Activated T-helper 1 cell treated with anti-CD3 and anti-CD28 coated beads, Interleukin-2, amount 50 U/mL, for 16 hours (primary cell): ENCODE data around the gene KRCC1.
"Not testable (repeated sequence)": the region's sequence is repeated elsewhere in the genome, so short reads cannot be mapped to it uniquely, and the experiment has no call there.

Source experiments
- DNase-seq, 2 donors: peaks; one replicate each; pipeline ENCODE4 v3.0.0-alpha.2; 2020; ENCODE audit warnings: low read depth in 1 of 2, low spot score in 1 of 2

Gene KRCC1

DNA sequence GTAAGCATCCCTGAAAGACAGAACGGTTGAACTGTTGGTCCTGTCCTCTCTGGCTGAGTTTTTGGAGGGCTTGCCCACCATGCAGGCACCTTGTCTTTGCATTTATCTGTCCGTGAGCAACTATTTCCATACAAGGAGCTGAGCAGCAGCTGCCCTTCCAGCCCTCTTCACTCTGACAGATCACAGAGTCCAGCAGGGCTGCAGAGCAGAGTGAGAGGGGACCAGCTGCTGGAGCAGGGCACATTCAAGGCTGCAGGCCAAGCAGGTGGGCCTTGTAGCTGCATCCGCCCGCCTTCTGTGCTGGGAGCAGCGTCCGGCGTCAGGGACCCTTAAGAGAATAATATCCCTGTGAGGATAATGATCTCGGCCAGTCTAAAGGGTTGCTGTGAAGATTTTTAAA, 21.5 kb upstream of the KRCC1 start:
- DNase-seq: no peak

DNA sequence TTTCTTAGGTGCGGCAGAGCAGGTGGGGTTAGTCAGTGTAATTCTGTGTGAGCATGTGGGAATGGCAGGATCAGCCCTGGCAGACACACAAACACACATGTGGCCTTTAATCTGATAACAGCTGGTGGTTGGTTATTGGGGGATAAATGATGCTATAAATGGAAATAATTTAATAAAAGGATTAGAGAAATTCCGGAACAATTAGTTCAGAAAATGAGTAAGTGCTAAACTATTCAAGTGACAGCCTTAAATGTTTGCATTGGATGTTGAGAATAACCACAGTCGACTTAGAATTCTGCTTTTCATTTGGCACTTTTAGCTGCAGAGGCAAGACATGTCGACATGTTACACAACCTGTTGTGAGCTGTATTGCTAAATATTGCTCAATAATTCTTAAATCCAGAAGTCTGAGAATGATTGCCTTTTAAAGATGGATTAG, 19.3 kb upstream of the KRCC1 start:
- no peak for DNase-seq

DNA sequence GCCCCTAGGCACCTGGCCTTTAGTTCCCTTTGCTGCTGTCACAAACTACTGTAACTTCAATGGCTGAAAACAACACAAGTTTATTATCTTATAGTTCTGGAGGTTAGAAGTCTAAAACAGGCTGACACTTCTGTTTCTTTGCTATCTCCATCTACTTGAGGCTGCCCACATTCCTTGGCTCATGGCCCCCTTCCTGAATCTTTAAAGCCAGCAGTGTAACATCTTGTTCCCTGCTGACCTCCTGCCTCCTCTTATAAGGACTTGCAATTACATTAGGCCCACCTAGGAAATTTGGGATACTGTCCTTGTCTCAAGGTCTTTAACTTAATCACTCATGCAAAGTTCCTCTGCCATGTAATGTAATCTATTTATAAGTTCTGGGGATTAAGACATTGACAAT, 18.6 kb upstream of the KRCC1 start:
- DNase-seq: no peak

DNA sequence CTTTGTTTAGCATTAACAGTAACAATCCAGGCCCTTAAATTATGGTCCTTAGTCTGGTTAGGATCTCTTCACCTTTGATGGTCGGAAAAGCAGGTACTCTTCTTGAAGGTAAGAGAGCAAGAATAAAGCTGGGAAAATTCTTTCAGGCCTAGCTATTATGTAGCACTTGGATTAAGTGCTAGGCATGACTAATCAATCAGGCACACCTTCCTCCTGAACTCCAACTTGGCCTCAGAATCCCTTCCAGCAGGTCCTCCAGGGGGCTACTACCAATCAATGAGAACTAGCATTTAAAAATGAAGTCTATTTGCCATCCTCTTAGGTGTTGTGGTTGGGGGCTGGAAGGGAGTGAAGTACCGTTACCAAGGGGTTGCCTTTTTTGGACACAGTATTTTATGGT, 15.8 kb upstream of the KRCC1 start:
- no peak for DNase-seq

DNA sequence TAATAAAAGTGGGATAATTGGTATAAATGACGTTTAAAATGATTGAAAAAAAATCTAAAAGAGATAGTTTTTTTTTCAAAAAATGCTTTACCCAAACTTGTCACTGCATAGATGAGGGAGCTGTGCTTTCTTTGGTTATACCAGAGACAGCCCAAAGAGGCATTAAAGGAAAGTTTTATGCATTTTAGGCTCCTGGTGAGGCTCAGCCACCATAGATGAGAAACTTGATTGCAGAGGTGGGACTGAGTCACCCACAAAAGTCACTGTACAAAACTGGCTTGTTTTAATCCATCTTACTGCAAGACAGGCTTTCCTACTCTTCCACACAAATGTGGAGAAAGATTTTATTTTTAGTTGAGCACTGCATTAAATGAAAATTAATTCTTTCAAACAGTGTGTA, 14.5 kb upstream of the KRCC1 start:
- DNase-seq: no peak

DNA sequence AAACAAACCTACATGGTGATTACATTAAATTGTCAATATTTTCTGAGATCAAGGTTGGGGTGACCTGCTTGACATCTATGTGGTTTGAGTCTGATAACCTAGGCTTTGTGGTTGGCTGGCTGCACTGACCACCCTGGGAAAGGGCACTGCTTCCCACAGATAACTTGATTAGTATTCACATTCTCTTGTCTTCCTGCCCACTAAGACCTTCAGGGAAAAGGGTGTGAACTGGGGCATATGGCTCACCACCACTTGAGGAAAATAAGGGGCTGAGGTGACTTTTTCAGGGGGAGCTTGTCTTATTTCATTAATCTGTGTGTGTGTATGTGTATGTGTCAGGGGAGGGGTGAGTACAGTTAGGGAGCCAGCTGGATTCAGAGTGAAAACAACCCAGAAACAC, 13.5 kb upstream of the KRCC1 start:
- no peak for DNase-seq

DNA sequence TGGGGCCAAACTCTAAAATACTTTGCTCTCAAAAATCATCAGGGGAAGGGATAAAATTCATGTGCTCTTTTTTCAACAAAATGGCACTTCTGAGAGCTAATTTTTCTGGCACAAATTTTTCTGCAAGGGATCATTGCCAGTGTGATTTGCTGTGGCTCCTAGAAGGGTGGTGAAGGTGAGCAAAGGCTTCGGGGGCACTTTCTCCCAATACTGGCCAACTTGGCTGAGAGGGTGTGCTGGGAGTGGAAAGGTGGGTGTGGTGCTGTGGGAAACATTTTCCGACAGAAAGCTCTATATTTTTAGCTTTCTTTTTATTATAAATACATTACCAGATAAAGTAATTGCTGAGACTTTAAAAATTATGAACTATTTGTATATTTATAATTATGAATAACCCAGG, 12.5 kb upstream of the KRCC1 start:
- DNase-seq: no peak

DNA sequence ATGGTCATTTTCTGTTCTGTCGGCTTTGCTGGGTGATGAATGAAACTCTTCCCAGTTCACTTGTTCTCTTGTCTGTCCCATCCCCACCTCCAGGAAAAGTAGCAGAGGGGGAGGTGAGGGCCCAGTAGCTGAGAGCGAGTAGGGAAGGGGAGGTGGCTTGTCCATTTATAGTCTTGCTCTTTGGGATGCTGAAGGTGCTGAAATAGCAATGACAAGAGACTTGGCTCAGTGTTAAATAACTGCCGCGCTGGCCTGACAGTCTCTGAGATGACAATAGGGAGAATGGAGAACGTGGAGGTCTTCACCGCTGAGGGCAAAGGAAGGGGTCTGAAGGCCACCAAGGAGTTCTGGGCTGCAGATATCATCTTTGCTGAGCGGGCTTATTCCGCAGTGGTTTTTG, 12.0 kb upstream of the KRCC1 start, which contains the start of gene SMYD1:
SMYD1 (plus strand) TSS at position 228 of the 400 bp plus-strand sequence; CDS start at position 268, 40 bp downstream.
- no peak for DNase-seq

DNA sequence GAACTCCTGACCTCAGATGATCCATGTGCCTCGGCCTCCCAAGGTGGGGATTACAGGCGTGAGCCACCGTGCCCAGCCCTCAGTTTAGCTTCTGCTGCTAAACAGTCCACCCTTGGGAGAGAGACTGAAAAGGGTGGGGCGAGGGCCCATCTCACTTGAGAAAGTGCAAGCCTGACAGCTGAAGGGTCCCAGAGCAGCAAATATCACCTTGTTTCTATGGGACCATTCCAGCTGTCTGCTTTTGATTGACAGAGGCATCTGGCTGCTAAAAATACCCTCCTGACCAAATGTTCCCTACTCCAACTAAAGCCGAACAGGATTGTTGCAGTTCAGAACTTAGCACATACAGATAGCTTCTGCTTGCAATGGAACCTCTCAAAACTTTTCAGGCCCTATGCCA, 11.6 kb upstream of the KRCC1 start:
- no peak for DNase-seq

DNA sequence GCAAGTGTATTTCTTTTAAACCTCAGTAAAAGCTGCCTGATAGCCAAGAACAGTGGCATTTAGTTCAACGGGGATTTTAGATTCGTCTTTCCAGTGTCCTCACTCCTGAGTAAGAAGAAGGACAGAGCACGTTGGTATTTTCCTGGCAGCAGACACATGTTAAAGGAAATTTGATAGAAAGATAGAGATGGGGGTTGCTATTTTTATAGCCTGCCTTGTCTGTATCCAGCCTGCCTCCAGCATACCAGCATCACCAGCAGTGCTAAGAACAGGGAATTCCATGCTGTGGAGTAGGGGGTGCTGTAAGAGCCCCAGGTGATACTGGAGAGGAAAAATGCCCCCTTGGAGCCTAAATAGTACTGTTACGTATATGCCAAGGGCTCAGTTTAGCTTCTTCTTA, 11.0 kb upstream of the KRCC1 start:
- DNase-seq: no peak

DNA sequence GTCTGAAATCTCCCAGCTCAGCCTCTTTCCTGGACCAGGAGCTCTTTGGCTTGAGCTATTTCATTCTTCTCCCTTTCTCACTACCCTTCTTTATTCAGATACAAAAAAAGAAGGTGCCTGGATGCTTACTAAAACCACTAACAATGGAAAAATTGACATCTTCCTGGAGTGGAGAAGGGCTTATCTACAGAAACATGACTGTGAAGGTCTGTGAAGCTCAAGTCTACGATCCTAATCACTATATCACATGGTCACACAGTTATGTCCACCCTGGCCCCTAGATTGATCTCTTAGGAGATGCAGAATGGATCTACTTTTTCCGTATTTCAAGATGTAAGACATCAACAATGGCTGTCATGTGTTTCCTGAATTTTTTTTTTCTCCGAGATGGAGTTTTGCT, 5.7 kb upstream of the KRCC1 start:
- no peak for DNase-seq

DNA sequence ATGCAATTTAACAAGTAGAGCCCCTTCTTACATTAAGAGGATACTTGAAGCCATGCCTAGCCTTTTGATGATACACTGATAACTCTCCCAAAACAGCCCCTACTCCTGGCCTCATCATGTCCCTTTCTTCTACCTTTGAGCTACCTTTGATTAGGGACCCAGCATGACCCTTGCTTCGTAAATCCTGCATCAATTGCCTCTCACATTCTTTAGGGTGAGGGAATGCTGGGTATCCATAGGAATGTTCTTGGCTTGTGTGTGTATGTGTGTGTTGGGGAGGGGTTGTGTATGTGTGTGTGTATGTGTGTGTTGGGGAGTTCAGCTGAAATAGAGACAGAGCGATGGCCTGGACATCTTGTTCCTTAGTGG, 5.3 kb upstream of the KRCC1 start:
- no peak for DNase-seq

DNA sequence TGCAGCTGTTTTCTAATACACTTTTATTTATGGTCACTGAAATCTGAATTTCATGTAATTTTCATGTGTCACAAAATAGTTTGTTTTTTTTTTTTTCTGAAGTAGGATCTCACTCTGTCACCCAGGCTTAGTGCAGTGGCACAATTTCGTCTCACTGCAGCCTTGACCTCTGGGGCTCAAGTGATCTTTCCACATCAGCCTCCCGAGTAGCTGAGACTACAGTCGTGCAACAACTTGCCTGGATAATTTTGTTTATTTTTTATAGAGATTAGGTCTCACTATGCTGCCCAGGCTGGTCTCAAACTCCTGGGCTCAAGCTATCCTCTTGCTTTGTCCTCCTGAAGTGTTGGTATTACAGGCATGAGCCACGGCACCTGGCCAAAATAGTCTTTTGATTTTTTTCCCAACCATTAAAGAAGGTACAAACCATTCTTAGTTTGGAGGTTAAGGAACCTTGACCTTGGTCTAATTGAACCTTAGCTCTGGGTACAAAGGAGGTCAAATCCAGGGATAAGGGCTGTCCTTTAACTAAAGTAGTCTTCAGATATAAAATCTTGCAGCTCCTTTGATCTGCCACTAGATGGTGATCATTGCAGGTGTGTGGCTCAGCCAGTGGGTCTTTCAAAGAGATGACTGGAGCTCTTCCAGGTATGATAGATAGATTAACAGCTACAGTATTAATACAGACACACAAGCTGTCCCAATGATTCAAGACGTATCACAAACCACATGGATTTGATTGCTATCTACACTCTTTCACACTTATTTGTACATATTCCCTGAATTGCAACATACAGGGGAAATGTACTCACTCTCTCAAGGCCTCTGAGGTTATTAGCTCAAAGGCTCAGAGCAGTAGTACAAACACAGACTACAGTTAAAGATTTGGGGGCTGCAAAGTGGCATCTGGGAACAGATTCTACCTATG, 4.7 kb upstream of the KRCC1 start:
- no peak for DNase-seq

DNA sequence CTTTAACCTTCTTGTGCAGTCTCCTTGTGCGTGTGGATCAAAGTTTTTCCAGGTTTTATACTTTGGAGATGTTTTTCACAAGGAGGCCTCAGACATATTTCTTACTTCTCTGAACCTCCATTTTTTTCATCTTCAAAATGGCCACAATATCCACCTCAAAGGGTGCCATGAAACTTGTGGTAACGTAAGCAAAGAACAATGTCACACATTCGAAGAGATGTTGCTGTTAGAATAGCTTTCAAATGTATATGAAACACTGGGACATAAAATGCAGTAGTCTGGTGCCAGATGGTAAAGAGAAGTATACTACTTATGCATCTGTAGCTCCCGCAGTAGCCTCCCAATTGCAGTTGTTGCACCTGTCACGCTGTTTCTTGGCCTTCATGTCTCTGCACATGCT, 2.6 kb upstream of the KRCC1 start:
- no peak for DNase-seq

DNA sequence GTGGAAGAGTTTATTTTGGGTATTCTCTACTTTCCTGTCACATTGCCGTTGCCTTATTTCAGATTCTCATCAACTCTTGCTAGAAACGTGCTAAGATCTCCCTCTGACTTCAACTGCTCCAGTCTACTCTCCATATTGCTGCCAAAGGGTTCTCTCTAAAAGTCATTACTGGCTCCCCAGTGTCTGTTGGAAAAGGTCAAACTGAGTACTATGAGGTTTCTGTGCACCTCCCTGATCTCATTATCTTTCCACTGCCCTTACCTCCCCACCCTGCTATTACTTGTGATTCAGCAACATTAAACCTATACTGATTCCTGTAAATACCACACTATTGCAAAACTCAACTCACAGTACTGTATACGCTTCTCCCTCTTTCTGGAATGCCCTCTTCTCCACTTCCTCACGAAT, 1.9 kb upstream of the KRCC1 start:
- DNase-seq: no peak

DNA sequence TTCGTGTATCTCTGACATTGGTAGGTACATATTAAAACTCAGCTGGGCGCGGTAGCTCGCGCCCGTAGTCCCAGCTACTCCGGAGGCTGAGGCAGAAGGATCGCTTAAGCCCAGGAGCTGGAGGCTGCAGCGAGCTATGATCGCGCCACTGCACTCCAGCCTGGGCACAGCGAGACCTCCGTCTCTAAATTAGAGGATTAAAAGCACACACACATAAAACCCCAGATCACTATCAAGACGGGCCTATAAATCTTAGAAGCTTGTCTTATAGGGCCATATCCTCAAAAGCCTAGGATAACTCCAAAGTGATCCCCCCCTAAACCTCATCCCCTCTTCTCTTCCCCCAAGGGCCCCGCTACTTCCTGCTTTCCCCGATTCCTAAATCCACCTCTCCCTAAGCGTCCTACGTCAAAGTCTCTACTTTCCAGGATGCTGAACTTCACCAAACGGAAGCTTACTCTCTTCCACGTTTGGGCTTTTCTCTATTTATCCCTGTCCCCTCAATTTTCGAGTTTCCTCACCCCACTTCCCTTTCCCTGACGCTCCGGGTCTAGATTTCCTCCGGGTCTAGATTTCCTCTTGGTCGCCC, 707 bp downstream of the KRCC1 start:
- no peak for DNase-seq

DNA sequence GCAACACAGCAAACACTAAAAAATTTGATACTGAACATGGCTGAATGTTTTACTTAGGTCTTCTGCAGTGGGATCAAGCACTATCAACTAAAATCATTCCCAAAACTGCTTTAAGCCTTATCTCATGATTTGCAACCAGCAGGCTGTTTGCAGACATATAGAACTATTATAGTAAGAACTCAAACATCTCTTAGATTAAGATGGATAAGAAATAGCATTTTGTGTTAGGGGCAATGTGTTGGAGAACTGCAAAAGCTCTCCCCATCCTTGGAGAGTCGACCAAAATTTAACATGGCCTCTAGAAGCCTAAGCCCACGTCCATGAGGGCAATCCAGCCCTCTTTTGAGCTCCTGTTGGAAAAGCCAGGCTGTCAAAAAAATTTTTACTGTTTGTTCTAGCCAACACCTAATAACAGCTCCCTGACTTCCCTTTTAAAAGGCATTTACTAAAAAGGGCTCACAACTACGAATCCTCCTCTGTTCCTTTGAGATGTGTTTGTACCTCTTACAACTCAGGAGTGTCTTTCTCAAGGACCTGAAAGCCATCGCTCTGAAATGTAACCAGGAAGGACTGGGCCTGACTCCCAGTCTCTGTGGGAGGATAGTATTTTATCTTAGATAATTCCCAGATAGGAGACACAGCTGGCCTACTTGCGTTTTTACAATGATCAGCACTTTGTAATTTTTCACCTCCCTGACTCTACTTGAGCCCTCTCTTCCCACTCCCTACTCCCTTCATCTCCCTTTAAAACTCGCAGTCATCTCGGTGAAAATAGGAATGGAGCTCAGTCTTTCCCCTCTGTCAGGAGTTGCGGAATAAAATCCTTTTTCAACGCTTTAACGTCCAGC, 1.4 kb downstream of the KRCC1 start:
- no peak for DNase-seq

DNA sequence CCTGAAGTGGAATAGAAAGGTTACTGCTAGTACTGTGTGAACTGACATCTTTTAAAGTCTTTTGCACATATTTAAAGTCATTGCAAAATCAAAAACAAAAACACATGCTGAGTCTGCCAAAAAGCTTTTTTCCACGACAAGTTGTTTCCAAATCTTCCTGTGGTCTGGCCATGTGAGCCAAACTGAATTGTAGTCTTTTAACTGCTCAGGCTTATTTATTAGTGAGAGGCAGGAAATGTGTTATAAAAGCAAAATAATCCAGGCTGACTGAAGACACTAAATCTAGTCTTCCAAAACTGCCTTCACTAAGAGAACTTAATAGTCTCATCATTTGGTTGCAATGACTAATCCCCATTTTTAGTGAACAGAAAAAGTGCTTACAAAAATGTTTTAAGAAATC, 2.3 kb downstream of the KRCC1 start:
- no peak for DNase-seq

DNA sequence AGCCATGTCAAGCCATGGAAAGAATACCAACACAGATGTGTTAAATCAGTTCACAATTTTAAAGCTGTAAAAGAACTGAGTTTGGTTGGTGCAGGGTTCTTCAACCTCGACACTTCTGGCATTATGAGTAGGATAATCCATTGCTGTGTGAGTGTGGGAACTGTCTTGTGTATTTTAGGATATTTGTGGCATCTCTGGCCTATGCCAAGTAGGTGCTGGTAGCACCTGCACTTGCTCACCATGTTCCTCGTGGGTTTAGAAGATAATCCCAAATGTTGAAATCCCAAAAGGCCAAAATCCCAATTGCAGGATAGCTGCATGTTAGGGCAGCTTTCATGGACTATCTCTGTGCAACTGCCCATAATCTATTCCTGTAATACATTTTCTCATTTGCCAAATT, 3.8 kb downstream of the KRCC1 start:
- DNase-seq: no peak

DNA sequence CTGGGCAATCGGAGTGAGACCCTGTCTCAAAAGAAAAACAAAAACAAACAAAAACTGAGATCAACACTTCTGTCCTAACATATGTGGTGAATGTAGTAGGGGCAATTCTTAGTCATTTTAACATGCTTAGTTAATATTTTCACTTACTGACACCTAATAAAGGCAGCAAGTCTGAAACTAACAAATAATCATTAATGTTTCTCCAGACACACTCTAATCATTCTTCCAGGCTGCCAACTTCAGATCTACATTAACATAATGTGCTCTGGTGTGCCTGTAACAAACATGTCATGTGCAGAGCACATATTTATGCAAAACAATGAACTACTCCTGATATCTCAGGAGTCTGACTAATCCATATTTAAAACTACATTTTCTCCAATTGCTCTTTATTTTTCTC, 6.0 kb downstream of the KRCC1 start:
- DNase-seq: no peak

DNA sequence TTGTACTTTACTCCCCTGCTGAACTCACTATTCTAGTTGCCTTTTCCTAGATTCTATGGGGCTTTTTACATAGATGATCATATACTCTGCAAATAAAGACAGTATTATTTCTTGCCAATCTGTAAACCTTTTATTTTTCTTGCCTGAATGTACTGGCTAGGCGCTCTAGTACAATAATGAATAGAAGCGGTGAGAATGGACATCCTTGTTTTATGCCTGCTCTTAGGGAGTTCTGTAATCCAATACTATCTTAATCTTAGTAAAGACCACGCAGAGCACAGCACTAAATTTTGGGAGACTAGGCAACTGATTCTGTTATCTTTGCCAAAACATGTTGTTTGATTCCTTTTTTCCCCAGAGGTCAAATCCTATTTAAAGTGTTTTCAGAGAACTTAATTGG, 7.0 kb downstream of the KRCC1 start:
- no peak for DNase-seq

DNA sequence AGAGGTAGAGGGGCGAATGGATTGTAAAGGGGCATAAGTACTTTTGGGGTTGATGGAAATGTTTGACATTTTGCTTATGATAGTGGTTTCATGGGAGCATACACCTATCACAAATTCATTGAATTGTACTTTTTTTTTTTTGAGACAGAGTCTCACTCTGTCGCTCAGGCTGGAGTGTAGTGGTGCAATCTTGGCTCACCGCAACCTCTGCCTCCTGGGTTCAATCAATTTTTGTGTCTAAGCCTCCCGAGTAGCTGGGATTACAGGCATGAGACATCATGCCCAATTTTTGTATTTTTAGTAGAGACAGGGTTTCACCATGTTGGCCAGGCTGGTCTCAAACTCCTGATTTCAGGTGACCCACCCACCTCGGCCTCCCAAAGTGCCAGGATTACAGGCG, 10.0 kb downstream of the KRCC1 start:
- not testable (repeated sequence) for DNase-seq
